SK-N-SH (cell line): ENCODE results near the gene USP25. TPM values are rescaled to one million over a fixed set of nuclear protein-coding genes. Genes with fewer than 3 reads are reported as not detected.
A peak's percentile ranks its signal among the peaks of the same experiment; 100 is the strongest.

Source experiments
- CTCF ChIA-PET: fragments of 300-600, 350-600 bp; formaldehyde crosslinking; extraction: SDS; loops from one replicate; lab custom pipeline; 2021; lab: Yijun Ruan, JAX
- POLR2A ChIA-PET: fragments of 350-600 bp; sonication (Branson Sonifier 250); formaldehyde crosslinking; extraction: SDS; loops from one replicate; lab custom pipeline; 2020; ENCODE audit warnings: antibody characterized with exemption, inconsistent platforms; lab: Yijun Ruan, JAX
- DNase-seq: peaks from one replicate; pipeline ENCODE4 v3.0.0; 2012
- H2AFZ ChIP-seq: fragments of 200-600 bp; sonication (generic); 2 replicates; pipeline ENCODE4 v1.8.1; 2016; ENCODE audit warnings: antibody characterized with exemption, mild to moderate bottlenecking, low read depth
- H3F3A ChIP-seq: fragments of 200-600 bp; sonication (generic); replicated peaks from 2 replicates; pipeline ENCODE3; 2016; ENCODE audit warnings: antibody characterized with exemption, mild to moderate bottlenecking; ENCODE audit not compliant: insufficient read depth
- H3K27ac ChIP-seq, 2 experiments: fragments of 200-500 bp in 1 of 2; fragments of 200-600 bp in 1 of 2; sonication (Bioruptor generic) in 1 of 2; sonication (generic), shearing (Covaris generic) in 1 of 2; 2 replicates each; pipeline versions ENCODE4 v1.5.1 to v1.6.1; 2014 to 2016; ENCODE audit warnings: low read depth in 2 of 2, inconsistent platforms in 1 of 2, low read length in 1 of 2, mild to moderate bottlenecking in 1 of 2, mixed read lengths in 1 of 2
- H3K27me3 ChIP-seq: fragments of 200-600 bp; sonication (generic), shearing (Covaris generic); 2 replicates; pipeline ENCODE4 v1.6.1; 2016; ENCODE audit warnings: mixed run types; ENCODE audit not compliant: insufficient read depth
- H3K36me3 ChIP-seq, 2 experiments: fragments of 200-500 bp in 1 of 2; fragments of 200-600 bp in 1 of 2; sonication (Bioruptor generic) in 1 of 2; sonication (generic) in 1 of 2; replicated peaks in 1 of 2; 2 replicates each; pipeline versions ENCODE3 to v1.5.1; 2014 to 2016; ENCODE audit warnings: low read length in 1 of 2, mild to moderate bottlenecking in 1 of 2; ENCODE audit not compliant: insufficient read depth in 2 of 2, control insufficient read depth in 1 of 2
- H3K4me1 ChIP-seq, 2 experiments: fragments of 200-500 bp in 1 of 2; fragments of 200-600 bp in 1 of 2; sonication (Bioruptor generic) in 1 of 2; sonication (generic), shearing (Covaris generic) in 1 of 2; 2 replicates each; pipeline versions ENCODE4 v1.5.1 to v1.6.1; 2014 to 2016; ENCODE audit warnings: low read depth in 1 of 2, low read length in 1 of 2, mixed run types in 1 of 2; ENCODE audit not compliant: insufficient read depth in 2 of 2, control insufficient read depth in 1 of 2
- H3K4me2 ChIP-seq: fragments of 200-600 bp; sonication (generic), shearing (Covaris generic); 2 replicates; pipeline ENCODE4 v1.6.1; 2017; ENCODE audit warnings: mixed run types
- H3K4me3 ChIP-seq, 2 experiments: fragments of 200-500 bp in 1 of 2; fragments of 200-600 bp in 1 of 2; sonication (Bioruptor generic) in 1 of 2; sonication (generic), shearing (Covaris generic) in 1 of 2; 2 replicates each; pipeline versions ENCODE4 v1.5.1 to v1.8.1; 2014 to 2016; ENCODE audit warnings: low read depth in 2 of 2, inconsistent platforms in 1 of 2, low read length in 1 of 2, mild to moderate bottlenecking in 1 of 2, mixed read lengths in 1 of 2, moderate library complexity in 1 of 2
- H3K79me2 ChIP-seq: fragments of 200-600 bp; sonication (generic); 2 replicates; pipeline ENCODE4 v1.8.1; 2017; ENCODE audit warnings: mild to moderate bottlenecking; ENCODE audit not compliant: insufficient read depth
- H3K9ac ChIP-seq: fragments of 200-600 bp; sonication (generic); 2 replicates; pipeline ENCODE4 v1.6.1; 2017; ENCODE audit warnings: mixed run types
- H3K9me2 ChIP-seq: fragments of 200-600 bp; sonication (generic); 2 replicates; pipeline ENCODE4 v1.6.1; 2017; ENCODE audit warnings: mixed run types
- H3K9me3 ChIP-seq: fragments of 200-600 bp; sonication (generic); 2 replicates; pipeline ENCODE4 v1.6.1; 2017; ENCODE audit warnings: mixed run types, mild to moderate bottlenecking, moderate library complexity
- H4K20me1 ChIP-seq: fragments of 200-600 bp; sonication (generic); 2 replicates; pipeline ENCODE4 v1.6.1; 2017; ENCODE audit warnings: mild to moderate bottlenecking, mixed run types; ENCODE audit not compliant: insufficient read depth
- CHD2 ChIP-seq: fragments of 150-350 bp; IDR thresholded peaks from 2 replicates; pipeline ENCODE4 v1.6.1; 2018; ENCODE audit warnings: low read length; ENCODE audit not compliant: partially characterized antibody
- EP300 ChIP-seq, 2 experiments: IDR thresholded peaks; 2 replicates each; pipeline versions ENCODE4 v1.4.0 to v1.6.1; 2012; ENCODE audit warnings: borderline replicate concordance in 1 of 2, low read depth in 1 of 2, low read length in 1 of 2
- FOSL2 ChIP-seq: IDR thresholded peaks from 2 replicates; pipeline ENCODE4 v1.4.0; 2012; ENCODE audit warnings: low read depth, mild to moderate bottlenecking, moderate library complexity, borderline replicate concordance
- FOXJ3 ChIP-seq: sonication (generic); formaldehyde crosslinking; IDR thresholded peaks from 2 replicates; pipeline ENCODE4 v1.5.1; 2020; ENCODE audit warnings: mild to moderate bottlenecking, missing genetic modification reagents
- MEF2A ChIP-seq: IDR thresholded peaks from 2 replicates; pipeline ENCODE4 v1.4.0; 2012; ENCODE audit warnings: low read depth, borderline replicate concordance
- MXI1 ChIP-seq: IDR thresholded peaks from 2 replicates; pipeline ENCODE4 v1.6.1; 2012; ENCODE audit warnings: mild to moderate bottlenecking, low read depth, low read length, improper control_type of control experiment
- POLR2AphosphoS5 ChIP-seq: IDR thresholded peaks from 2 replicates; pipeline ENCODE4 v1.6.1; 2012; ENCODE audit warnings: low read depth, low read length
- RAD21 ChIP-seq: IDR thresholded peaks from 2 replicates; pipeline ENCODE4 v1.6.1; 2012; ENCODE audit warnings: mild to moderate bottlenecking, low read length
- RFX5 ChIP-seq: IDR thresholded peaks from 2 replicates; pipeline ENCODE4 v1.6.1; 2012; ENCODE audit warnings: mild to moderate bottlenecking, improper control_type of control experiment, low read length
- SMC3 ChIP-seq: IDR thresholded peaks from 2 replicates; pipeline ENCODE4 v1.6.1; 2012; ENCODE audit warnings: low read depth, low read length, improper control_type of control experiment
- TAF1 ChIP-seq: IDR thresholded peaks from 2 replicates; pipeline ENCODE4 v1.6.1; 2012; ENCODE audit warnings: low read depth, mild to moderate bottlenecking, low read length, moderate library complexity, borderline replicate concordance
- TCF12 ChIP-seq: IDR thresholded peaks from 2 replicates; pipeline ENCODE4 v1.4.0; 2012
- TEAD4 ChIP-seq: IDR thresholded peaks from 2 replicates; pipeline ENCODE4 v1.4.0; 2012; ENCODE audit warnings: mild to moderate bottlenecking, borderline replicate concordance; ENCODE audit not compliant: insufficient read depth
- YY1 ChIP-seq: IDR thresholded peaks from 2 replicates; pipeline ENCODE4 v1.4.0; 2012; ENCODE audit warnings: low read depth, mild to moderate bottlenecking
- WGBS: methylation state at CpG from one replicate; pipeline ENCODE4 v1.1.6; 2017; ENCODE audit warnings: low lambda C conversion rate; 5-methylcytosine and 5-hydroxymethylcytosine counted together
- polyA plus RNA-seq, 3 experiments: library from polyadenylated mRNA; depleted of rRNA; stranded (reverse); fragments of >200 nt; gene quantifications; 2 replicates each; pipeline ENCODE4 v1.2.3, GENCODE V29; 2012
- TF ChIP-seq, protein P1 (sequence below): fragments of 150-350 bp; IDR thresholded peaks from 2 replicates; pipeline ENCODE4 v1.6.1; 2017; ENCODE audit warnings: antibody characterized with exemption, low read length, low read depth, borderline replicate concordance

Gene USP25
- polyA plus RNA-seq, 1 of the 3 experiments (the other 2 are of a cell fraction): 4.6 TPM

DNA sequence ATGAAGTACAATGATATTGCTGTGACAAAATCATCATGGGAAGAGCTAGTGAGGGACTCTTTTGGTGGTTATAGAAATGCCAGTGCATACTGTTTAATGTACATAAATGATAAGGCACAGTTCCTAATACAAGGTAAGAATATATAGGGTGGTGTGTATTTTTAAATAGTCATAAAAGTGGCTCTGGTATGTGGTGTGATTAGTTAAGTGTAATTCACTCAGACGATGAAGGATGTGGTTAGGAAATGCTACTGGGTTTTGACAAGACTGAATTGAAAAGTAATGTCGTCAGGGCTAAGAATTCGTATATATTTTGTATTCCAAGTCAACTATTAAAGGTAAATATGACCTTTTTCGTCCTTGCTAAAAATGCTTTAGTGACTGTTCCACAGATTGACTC is 101.7 kb downstream of the USP25 start:
- Histone ChIP-seq H4K20me1 (no peaks in the 10 kb centered on the region), H3K79me2 (no peaks in the 10 kb centered on the region), H3K9me2 (no peaks in the 10 kb centered on the region), H3K27me3 (no peaks in the 10 kb centered on the region), H3K9me3 (no peaks in the 10 kb centered on the region), H3K27ac (no peak overlapping the region), H3K4me1 (no peaks in the 10 kb centered on the region), H3K4me2 (no peak overlapping the region), H3F3A (no peaks in the 10 kb centered on the region), H3K36me3 (peaks cover 12 to 13% of the 10 kb centered on the region in 2 experiments), H2AFZ (no peak overlapping the region), H3K4me3 (no peak overlapping the region), H3K9ac (no peak overlapping the region)
- ChIA-PET POLR2A (no interaction called here), CTCF (no interaction called here)
- WGBS: 99% methylated on average over 4 of the region's 4 CpGs
- no peak for DNase-seq
- TF ChIP-seq TAF1: no peak
- TF ChIP-seq TCF12: no peak
- no peak for TF ChIP-seq YY1
- TF ChIP-seq CHD2: no peak
- TF ChIP-seq EP300 (IDR thresholded peaks at IDR 0.05; ENCODE audit: borderline replicate concordance in 1 of 2, low read depth in 1 of 2, low read length in 1 of 2): no peak
- no peak for TF ChIP-seq TEAD4
- no peak for TF ChIP-seq MXI1

DNA sequence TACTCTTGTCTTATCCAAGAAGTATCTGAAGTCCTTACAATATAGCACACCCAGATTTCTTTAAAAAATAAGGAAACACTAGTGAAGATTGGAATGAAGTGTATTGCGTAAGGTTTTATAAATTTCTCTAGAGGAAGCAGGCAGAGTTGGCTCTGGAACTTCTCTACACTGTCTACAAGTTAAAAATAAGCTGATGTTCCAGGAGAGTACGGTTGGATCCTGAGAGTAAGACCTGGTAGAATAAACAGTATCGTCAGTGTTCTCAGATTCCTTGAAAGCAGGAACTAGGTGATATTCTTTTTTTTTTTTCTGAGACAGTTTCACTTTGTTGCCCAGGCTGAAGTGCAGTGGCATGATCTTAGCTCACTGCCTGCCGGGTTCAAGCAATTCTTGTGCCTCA is 107.9 kb downstream of the USP25 start:
- H3K9me3 ChIP-seq: no peaks in the 10 kb centered on the region
- TF ChIP-seq FOSL2: no peak
- no peak for TF ChIP-seq RAD21
- no peak for TF ChIP-seq RFX5
- TF ChIP-seq MEF2A: no peak
- H4K20me1 ChIP-seq: no peaks in the 10 kb centered on the region
- POLR2A ChIA-PET: no interaction called here
- H3K27ac ChIP-seq: no peak overlapping the region
- H3K9ac ChIP-seq: no peak overlapping the region
- H3K4me2 ChIP-seq: no peak overlapping the region
- CTCF ChIA-PET: no interaction called here
- peaks cover 7% of the 10 kb centered on the region for H3F3A ChIP-seq
- no peaks in the 10 kb centered on the region for H3K36me3 ChIP-seq
- H3K9me2 ChIP-seq: no peaks in the 10 kb centered on the region
- H2AFZ ChIP-seq: no peak overlapping the region
- H3K79me2 ChIP-seq: no peaks in the 10 kb centered on the region
- 78% methylated on average over 4 of the region's 4 CpGs for WGBS
- no peak for DNase-seq
- H3K4me3 ChIP-seq: no peak overlapping the region
- peaks cover 0 to 23% of the 10 kb centered on the region in 2 experiments; a peak in 3 of 4 replicates for H3K4me1 ChIP-seq
- H3K27me3 ChIP-seq: no peaks in the 10 kb centered on the region

DNA sequence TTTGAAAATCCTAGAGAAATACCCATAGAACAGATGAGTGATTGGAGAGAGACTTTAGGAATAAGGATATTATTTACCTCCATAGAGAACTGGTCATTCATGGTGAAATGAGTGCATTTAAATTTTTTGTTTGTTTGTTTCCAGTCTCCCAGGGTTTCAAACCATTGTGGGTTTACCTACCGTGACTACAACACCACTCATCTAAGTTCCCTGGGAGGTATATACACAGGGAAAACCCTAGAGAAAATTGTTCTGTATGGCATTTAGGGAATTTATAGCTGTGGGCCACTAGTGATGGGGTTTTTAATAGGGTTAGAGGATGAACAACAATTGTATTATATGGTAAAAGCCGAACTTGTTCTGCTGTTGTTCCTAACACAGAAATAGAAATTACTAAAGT is 109.2 kb downstream of the USP25 start:
- ChIA-PET CTCF (interaction anchor here (0.6 kb wide), 1 partner anchor 1245 kb away, joined by 4 read pairs; no protein-coding TSS in a partner anchor), POLR2A (no interaction called here)
- DNase-seq: no peak
- peak overlapping the region in 1 of 2 experiments; percentile 24; a peak in 1 of 4 replicates for H3K27ac ChIP-seq
- no peaks in the 10 kb centered on the region for H3K79me2 ChIP-seq
- H3K9ac ChIP-seq: no peak overlapping the region
- no peaks in the 10 kb centered on the region for H4K20me1 ChIP-seq
- no peak for TF ChIP-seq SMC3
- no peak for TF ChIP-seq POLR2AphosphoS5
- no peak for TF ChIP-seq TEAD4
- TF ChIP-seq, protein P1, sequence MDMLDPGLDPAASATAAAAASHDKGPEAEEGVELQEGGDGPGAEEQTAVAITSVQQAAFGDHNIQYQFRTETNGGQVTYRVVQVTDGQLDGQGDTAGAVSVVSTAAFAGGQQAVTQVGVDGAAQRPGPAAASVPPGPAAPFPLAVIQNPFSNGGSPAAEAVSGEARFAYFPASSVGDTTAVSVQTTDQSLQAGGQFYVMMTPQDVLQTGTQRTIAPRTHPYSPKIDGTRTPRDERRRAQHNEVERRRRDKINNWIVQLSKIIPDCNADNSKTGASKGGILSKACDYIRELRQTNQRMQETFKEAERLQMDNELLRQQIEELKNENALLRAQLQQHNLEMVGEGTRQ: no peak
- TF ChIP-seq FOXJ3 (CRISPR knock-in tag): no peak
- no peak overlapping the region for H3K4me2 ChIP-seq
- no peaks in the 10 kb centered on the region for H3K27me3 ChIP-seq
- no peak overlapping the region for H2AFZ ChIP-seq
- H3K9me2 ChIP-seq: no peaks in the 10 kb centered on the region
- no peaks in the 10 kb centered on the region for H3K9me3 ChIP-seq
- WGBS: 81% methylated on average over 2 of the region's 2 CpGs
- peaks cover 0 to 27% of the 10 kb centered on the region in 2 experiments; a peak in 3 of 4 replicates for H3K4me1 ChIP-seq
- peaks cover 9% of the 10 kb centered on the region for H3F3A ChIP-seq
- no peak overlapping the region for H3K4me3 ChIP-seq
- H3K36me3 ChIP-seq: no peaks in the 10 kb centered on the region
